ENCODE data around the gene ACAP3. TPM values are rescaled to one million over a fixed set of nuclear protein-coding genes. Genes with fewer than 3 reads are reported as not detected.
A peak's percentile ranks its signal among the peaks of the same experiment; 100 is the strongest.

The ACAP3 gene
- polyA plus RNA-seq, 3 donors from 2014 or later = 1.4 to 7.0 (median 4.6) TPM

DNA sequence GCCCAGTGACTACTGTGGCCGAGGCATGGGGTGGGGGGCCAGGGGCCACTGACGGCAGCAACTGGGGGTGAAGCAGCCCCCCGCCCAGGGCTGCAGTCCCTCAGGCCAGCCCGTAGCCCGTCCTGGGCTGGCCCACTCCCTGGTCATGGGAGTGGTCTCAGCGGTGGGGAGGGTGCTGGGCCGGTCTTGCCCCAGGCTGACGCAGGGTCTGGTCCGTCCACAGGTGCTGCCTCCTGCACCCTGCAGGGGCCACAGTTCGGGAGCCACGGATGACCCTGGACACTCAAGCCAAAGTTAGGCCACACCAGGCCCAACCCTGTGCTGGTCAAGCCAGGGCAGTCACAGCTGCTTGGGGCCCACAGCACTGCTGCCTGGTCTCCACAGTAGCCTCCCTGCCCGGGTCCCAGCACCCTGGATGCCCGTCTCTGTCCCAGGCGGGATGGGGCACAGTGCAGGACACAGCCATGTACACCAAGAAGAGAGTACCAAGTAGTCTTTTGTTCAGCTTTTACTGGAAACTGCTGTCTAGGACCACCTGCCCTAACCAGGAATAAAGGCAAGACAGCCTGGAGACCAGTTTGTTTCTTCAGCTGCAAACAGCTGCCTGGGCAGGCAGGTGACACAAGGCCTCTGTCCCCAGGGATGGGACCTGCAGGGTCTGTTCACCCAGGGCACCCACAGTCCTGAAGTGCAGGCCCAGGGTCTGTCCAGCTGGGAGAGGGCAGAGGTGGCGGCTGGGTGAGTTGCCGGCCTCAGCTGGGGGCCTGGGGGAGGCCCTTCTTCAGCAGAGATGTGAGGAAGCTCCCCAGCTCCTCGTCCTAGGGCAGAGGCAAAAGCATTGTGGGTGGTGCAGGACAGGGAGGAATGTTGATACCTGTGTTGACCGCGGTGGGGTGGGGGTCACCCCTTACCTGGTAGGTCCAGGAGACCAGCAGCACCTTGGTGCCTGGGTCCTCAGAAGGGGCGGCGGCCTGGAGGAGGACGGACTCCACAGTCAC lies 3.7 kb upstream of the ACAP3 start:
- Mint-ChIP-seq H3K4me3 (no peak overlapping the region), H3K4me1 (peaks cover 8% of the 10 kb centered on the region in 2 donors), H3K36me3 (no peaks in the 10 kb centered on the region), H3K9me3 (no peaks in the 10 kb centered on the region), H3K27ac (no peak overlapping the region), H3K27me3 (ENCODE audit: low read depth in 3 of 3) (peaks cover 5 to 10% (median 10%) of the 10 kb centered on the region in 3 donors)
- DNase-seq = no peak

DNA sequence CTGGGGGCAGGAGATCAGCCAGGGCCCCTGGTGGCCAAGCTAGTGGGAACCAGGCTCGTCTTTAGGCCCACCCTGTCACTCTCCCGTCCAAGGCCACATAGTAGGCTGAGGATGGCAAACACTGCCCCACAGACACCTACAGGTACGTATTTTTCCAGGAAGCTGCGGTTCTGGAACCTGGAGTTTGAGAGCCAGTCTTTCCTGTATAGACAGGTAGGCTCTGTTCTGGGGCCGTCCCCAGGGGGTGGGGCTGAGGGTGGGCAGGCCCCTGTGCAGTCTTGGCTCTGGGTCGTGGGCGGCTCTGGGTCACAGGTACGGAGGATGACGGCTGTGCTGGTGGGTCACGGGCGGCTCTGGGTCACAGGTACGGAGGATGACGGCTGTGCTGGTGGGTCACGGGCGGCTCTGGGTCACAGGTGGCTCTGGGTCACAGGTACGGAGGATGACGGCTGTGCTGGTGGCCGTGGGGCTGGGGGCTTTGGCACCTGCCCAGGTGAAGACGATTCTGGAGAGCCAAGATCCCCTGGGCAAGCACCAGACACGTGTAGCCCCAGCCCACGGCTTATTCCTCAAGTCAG lies 2.8 kb upstream of the ACAP3 start:
- H3K27ac Mint-ChIP-seq = peak overlapping the region in 1 of 6 donors; percentile 64
- no peaks in the 10 kb centered on the region for H3K36me3 Mint-ChIP-seq
- H3K4me1 Mint-ChIP-seq = peaks cover 15% of the 10 kb centered on the region in 2 donors
- DNase-seq = no peak
- H3K9me3 Mint-ChIP-seq = no peaks in the 10 kb centered on the region
- peaks cover 5 to 11% (median 10%) of the 10 kb centered on the region in 3 donors for H3K27me3 Mint-ChIP-seq (ENCODE audit: low read depth in 3 of 3)
- peak overlapping the region in 4 of 5 donors; percentile 5 to 65 (median 40) for H3K4me3 Mint-ChIP-seq

GRCh38 chr1:1310109-1310385 lies 2.3 kb upstream of the ACAP3 start:
- Mint-ChIP-seq H3K9me3 (no peaks in the 10 kb centered on the region), H3K4me3 (peak overlapping the region in 2 of 5 donors; percentile 39 to 65), H3K36me3 (no peaks in the 10 kb centered on the region), H3K27me3 (ENCODE audit: low read depth in 3 of 3) (peaks cover 5 to 11% (median 10%) of the 10 kb centered on the region in 3 donors), H3K27ac (no peak overlapping the region), H3K4me1 (peaks cover 15 to 17% of the 10 kb centered on the region in 2 donors)
- DNase-seq = no peak

- Mint-ChIP-seq H3K27ac (peak overlapping the region in 2 of 6 donors; percentile 35 to 55), H3K36me3 (no peaks in the 10 kb centered on the region)
- DNase-seq = no peak
These were observed 1.8 kb upstream of the ACAP3 start for GRCh38 chr1:1309251-1310108.

DNA sequence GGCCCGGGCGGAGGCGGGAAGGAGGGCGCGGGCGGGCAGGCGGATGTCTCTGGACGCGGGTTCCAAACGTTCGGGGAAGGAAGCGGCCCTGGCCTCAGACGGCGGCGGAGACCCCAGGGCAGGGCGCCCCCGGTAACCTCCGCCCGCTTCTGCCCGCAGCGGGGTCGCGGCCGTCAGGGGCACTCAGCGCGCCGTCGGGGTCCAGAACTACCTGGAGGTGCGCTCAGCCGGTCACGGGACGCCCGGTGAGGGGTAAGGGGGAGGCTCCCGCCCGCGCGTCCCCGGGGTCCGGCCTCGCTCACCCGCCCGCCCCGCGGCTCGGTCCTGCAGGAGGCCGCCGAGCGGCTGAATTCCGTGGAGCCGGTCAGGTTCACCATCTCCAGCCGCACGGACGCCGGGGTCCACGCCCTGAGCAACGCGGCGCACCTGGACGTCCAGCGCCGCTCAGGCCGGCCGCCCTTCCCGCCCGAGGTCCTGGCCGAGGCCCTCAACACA lies 1.1 kb upstream of the ACAP3 start:
- Mint-ChIP-seq H3K36me3 (no peaks in the 10 kb centered on the region), H3K9me3 (no peaks in the 10 kb centered on the region), H3K27ac (peak overlapping the region in 5 of 6 donors; percentile 62 to 89 (median 84)), H3K27me3 (ENCODE audit: low read depth in 3 of 3) (peaks cover 5 to 11% (median 10%) of the 10 kb centered on the region in 3 donors), H3K4me1 (peaks cover 15 to 18% of the 10 kb centered on the region in 2 donors), H3K4me3 (peak overlapping the region; percentile 76 to 89 (median 81))
- DNase-seq = no peak

More at GRCh38 chr1:1309251-1310108, 1.8 kb upstream of the ACAP3 start:
- Mint-ChIP-seq H3K4me3 (peak overlapping the region; percentile 30 to 65 (median 64)), H3K9me3 (no peaks in the 10 kb centered on the region), H3K4me1 (peaks cover 15 to 18% of the 10 kb centered on the region in 2 donors), H3K27me3 (ENCODE audit: low read depth in 3 of 3) (peaks cover 5 to 11% (median 10%) of the 10 kb centered on the region in 3 donors)

DNA sequence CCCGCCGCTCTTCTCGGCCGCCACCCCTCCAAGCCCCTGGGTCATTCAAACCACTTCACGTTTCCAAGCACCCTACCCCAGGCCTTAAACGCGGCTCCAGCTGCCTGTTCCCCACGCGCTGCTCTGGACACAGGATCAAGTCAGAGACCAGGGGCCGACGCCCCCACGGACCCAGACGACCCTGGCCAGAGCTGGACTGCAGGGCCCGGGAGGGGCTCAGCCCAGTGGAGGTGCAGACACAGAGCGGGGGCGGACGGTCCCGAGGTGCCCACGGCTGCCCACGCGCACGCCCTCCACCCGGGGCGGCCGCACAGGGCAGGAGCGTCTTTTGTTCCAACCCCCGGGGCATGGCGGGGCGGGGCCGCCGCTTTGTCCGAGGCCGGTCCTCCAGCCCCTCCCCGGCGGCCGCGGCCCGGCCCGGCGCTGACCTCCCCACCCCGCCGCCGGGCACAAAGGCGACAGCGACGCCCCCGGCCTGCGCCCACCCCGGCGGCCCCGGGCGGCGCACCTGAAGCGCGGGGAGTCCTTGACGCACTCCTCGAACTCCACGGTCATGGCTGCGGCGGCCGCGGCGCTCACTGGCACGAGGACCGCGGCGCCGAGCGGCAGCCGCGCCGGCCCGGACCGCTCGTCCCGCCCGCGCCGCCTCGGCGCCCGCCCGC lies 338 bp downstream of the ACAP3 start:
- Mint-ChIP-seq H3K36me3 (no peaks in the 10 kb centered on the region), H3K27ac (peak overlapping the region; percentile 60 to 81 (median 76)), H3K4me1 (peaks cover 15 to 18% of the 10 kb centered on the region in 2 donors), H3K4me3 (peak overlapping the region; percentile 78 to 88 (median 82)), H3K9me3 (no peaks in the 10 kb centered on the region), H3K27me3 (ENCODE audit: low read depth in 3 of 3) (peaks cover 5 to 11% (median 10%) of the 10 kb centered on the region in 3 donors)
- no peak for DNase-seq

GRCh38 chr1:1306661-1307260 lies 969 bp downstream of the ACAP3 start:
- peaks cover 5 to 11% (median 10%) of the 10 kb centered on the region in 3 donors for H3K27me3 Mint-ChIP-seq (ENCODE audit: low read depth in 3 of 3)
- H3K36me3 Mint-ChIP-seq = no peaks in the 10 kb centered on the region
- H3K27ac Mint-ChIP-seq = peak overlapping the region; percentile 60 to 81 (median 76)
- H3K4me3 Mint-ChIP-seq = peak overlapping the region; percentile 78 to 88 (median 82)
- H3K4me1 Mint-ChIP-seq = peaks cover 15 to 18% of the 10 kb centered on the region in 2 donors
- H3K9me3 Mint-ChIP-seq = no peaks in the 10 kb centered on the region
- no peak for DNase-seq

GRCh38 chr1:1306070-1306660 lies 1.6 kb downstream of the ACAP3 start:
- no peak for DNase-seq
- Mint-ChIP-seq H3K9me3 (no peaks in the 10 kb centered on the region), H3K27ac (peak overlapping the region; percentile 20 to 81 (median 69)), H3K4me1 (peaks cover 15 to 18% of the 10 kb centered on the region in 2 donors), H3K27me3 (ENCODE audit: low read depth in 3 of 3) (peaks cover 5 to 11% (median 10%) of the 10 kb centered on the region in 3 donors), H3K36me3 (no peaks in the 10 kb centered on the region), H3K4me3 (peak overlapping the region; percentile 78 to 88 (median 82))

GRCh38 chr1:1305300-1306069 lies 2.2 kb downstream of the ACAP3 start:
- Mint-ChIP-seq H3K27me3 (ENCODE audit: low read depth in 3 of 3) (peaks cover 5 to 12% (median 11%) of the 10 kb centered on the region in 3 donors), H3K27ac (peak overlapping the region in 4 of 6 donors; percentile 60 to 81 (median 76)), H3K4me3 (peak overlapping the region; percentile 78 to 88 (median 82)), H3K4me1 (peaks cover 15 to 18% of the 10 kb centered on the region in 2 donors), H3K36me3 (no peaks in the 10 kb centered on the region), H3K9me3 (no peaks in the 10 kb centered on the region)
- DNase-seq = peak in 1 of 3 donors; percentile 40

DNA sequence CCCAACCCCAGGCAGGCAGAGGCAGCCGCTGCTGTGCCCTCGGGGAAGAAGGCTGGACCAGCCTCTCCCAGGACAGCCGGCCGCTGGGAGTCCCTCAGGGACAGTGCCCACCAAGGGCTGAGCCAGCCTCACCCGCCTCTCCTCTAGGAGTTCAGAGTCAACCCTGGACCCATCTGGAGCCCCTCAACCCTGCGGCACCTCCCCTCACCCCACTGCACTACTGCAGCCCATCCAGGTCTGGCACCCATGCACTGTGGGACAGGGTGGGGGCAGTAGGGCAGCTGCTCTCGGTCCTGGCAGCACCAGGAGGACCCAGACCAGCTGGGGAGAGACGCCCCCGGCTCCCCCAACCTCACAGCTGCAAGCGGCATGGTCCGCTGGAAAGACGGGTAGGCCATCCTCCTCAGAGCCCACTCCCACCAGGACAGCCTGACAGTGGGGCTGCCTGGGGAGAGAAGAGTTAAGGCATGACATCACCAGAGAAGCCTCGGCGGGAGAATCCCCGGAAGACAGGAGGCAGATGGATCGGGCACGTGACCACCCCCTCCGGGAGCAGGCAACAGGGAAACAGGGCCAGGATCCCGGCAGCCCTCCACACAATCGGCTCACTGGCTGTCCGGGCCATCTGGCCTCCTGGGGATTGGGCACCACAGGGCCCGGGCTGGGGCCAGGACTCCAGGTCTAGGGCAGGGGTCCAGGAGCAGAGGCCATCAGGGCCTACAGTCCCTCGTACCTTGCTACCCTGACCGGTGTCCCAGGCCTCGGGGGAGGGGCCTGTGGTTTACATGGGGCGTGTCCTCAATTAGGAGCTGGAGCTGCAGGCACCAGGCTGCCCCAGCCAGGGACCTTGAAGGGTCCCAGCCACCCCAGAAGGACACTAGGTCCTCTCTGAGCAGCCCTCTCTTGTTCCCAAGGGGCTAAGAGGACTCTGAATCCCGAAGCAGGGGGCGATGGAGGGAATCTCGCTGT lies 3.1 kb downstream of the ACAP3 start:
- Mint-ChIP-seq H3K4me1 (peaks cover 15 to 18% of the 10 kb centered on the region in 2 donors), H3K4me3 (peak overlapping the region in 2 of 5 donors; percentile 13 to 41), H3K9me3 (no peaks in the 10 kb centered on the region), H3K27ac (peak overlapping the region in 1 of 6 donors; percentile 29), H3K36me3 (no peaks in the 10 kb centered on the region), H3K27me3 (ENCODE audit: low read depth in 3 of 3) (peaks cover 2 to 12% (median 11%) of the 10 kb centered on the region in 3 donors)
- no peak for DNase-seq

GRCh38 chr1:1303736-1304135 lies 4.0 kb downstream of the ACAP3 start:
- no peak overlapping the region for H3K4me3 Mint-ChIP-seq

More at GRCh38 chr1:1303736-1304135, 4.0 kb downstream of the ACAP3 start:
- no peak for DNase-seq
- no peaks in the 10 kb centered on the region for H3K9me3 Mint-ChIP-seq
- H3K27ac Mint-ChIP-seq = no peak overlapping the region
- peaks cover 15 to 18% of the 10 kb centered on the region in 2 donors for H3K4me1 Mint-ChIP-seq
- peaks cover 2 to 11% (median 9%) of the 10 kb centered on the region in 3 donors for H3K27me3 Mint-ChIP-seq (ENCODE audit: low read depth in 3 of 3)
- no peaks in the 10 kb centered on the region for H3K36me3 Mint-ChIP-seq

Measured in immature natural killer cell (primary cell).